H54 (cell line): ENCODE measurements around the gene ZFAND3.
"Not testable (repeated sequence)": the region's sequence is repeated elsewhere in the genome, so short reads cannot be mapped to it uniquely, and the experiment has no call there.

Experiments
- DNase-seq: peaks from one replicate; pipeline ENCODE4 v3.0.0; 2011; ENCODE audit warnings: low spot score, mixed read lengths; ENCODE audit not compliant: insufficient read length
- FAIRE-seq: peaks from 3 replicates; lab custom pipeline; 2011; peaks lifted over from hg19 to GRCh38; lab: Jason Lieb, UNC
- POLR2A ChIP-seq: IDR thresholded peaks from 2 replicates; pipeline ENCODE4 v1.6.1; 2011; ENCODE audit warnings: low read depth, mild to moderate bottlenecking, low read length

ZFAND3 gene

GRCh38 chr6:37874726-37875125 lies 55.2 kb downstream of the ZFAND3 start:
- no peak for FAIRE-seq

DNA sequence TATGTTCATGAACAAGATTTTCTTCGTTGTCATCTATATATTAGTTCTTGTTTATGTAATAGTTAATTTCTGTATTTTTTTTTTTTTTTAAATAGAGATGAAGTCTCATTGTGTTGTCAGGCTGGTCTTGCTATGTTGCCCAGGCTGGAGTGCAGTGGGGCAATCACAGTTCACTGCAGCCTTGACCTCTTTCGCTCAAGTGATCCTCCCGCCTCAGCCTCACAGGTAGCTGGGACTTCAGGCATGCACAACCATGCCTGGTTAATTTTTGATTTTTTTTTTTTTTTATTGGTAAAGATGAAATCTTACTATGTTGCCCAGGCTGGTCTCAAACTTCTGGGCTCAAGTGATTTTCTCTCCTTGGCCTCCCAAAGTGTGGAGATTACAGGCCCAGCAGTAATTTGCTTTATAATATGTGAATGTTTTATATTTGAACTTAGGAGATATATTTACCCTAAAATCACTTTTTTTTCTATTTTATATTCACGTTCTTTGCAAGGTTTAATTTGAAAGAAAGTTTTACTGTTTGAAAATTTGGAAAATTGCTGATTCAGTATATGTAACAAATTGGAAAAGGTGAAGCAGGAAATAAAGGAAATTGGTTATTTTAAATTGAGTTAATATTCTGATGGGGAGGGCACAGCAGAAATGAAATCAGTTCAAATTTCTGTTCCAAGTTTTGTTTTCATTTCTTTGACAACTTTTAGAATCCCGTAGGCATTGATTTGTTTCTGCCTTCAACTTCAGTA lies 56.2 kb downstream of the ZFAND3 start:
- FAIRE-seq: no peak
- no peak for TF ChIP-seq POLR2A

More at GRCh38 chr6:37874726-37875125, 55.2 kb downstream of the ZFAND3 start:
- no peak for TF ChIP-seq POLR2A
- DNase-seq: no peak

DNA sequence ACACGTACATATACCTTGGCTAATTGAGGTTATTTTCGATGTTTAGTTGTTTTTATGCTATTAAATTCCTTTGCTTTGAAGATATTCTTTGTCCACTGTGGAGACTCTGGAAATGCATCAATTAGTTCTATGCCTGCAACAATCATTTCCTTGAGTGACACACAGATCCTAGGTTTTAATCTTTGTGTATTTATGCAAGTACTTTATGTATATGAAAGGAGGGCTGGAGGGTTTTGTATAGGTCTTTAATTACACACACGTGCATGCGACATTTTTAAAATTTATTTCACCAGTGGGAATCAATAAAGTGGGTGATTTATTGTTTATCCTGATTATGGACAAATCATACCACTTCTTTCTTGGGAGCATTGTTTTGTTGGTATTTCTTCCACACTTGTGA lies 57.3 kb downstream of the ZFAND3 start:
- no peak for DNase-seq
- TF ChIP-seq POLR2A: no peak
- no peak for FAIRE-seq

More for the DNA sequence above, 56.2 kb downstream of the ZFAND3 start:
- DNase-seq: no peak

GRCh38 chr6:37877373-37878149 lies 58.0 kb downstream of the ZFAND3 start:
- DNase-seq (no peak), FAIRE-seq (no peak)
- no peak for TF ChIP-seq POLR2A

DNA sequence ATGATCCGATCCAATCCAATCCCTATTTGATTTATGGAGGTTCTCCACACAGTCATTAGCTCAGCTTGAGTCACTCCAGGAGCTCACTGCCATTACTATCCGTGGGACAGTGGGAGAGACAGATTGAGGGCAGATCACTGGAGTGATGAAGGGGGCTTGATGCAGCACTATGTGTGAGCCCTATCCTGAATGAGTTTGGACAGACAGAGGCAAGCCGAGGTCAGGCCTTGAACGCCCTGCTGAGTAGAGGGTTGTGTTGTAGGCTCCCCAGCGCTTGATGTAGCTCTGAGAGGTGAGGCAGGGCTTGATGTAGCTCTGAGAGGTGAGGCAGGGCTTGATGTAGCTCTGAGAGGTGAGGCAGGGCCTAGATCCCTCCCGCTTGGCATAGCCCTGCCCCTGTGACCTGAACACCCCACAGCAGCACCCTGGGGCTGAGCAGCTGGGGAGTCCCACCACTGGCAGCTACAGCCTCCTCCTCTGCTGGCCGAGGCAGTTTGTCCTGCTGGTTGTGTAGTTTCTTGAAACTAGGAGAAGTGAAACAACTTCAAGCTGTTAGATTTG lies 58.7 kb downstream of the ZFAND3 start:
- FAIRE-seq (no peak), DNase-seq (no peak)
- no peak for TF ChIP-seq POLR2A

GRCh38 chr6:37880602-37881001 lies 61.1 kb downstream of the ZFAND3 start:
- FAIRE-seq, DNase-seq: not testable (repeated sequence)

DNA sequence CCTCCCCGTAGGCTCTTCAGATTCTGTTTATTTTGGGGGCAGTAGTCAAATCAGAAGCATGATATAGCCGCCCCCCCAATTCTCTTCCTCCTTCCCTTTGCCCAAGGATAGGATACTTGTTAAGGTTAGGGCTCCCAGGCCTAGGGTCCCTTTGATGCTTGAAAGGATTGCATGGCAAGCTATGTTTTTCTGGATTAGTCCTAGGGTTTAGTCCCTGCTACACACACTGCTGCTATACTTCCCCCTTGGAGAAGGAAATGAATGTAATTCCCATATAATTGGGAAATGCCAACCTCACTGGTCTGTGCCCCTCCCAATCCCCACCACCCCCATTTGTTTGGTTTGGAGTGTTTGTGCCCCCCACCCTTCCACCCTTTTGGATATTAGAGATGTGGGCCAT lies 62.8 kb downstream of the ZFAND3 start:
- no peak for TF ChIP-seq POLR2A
- DNase-seq (no peak), FAIRE-seq (no peak)

DNA sequence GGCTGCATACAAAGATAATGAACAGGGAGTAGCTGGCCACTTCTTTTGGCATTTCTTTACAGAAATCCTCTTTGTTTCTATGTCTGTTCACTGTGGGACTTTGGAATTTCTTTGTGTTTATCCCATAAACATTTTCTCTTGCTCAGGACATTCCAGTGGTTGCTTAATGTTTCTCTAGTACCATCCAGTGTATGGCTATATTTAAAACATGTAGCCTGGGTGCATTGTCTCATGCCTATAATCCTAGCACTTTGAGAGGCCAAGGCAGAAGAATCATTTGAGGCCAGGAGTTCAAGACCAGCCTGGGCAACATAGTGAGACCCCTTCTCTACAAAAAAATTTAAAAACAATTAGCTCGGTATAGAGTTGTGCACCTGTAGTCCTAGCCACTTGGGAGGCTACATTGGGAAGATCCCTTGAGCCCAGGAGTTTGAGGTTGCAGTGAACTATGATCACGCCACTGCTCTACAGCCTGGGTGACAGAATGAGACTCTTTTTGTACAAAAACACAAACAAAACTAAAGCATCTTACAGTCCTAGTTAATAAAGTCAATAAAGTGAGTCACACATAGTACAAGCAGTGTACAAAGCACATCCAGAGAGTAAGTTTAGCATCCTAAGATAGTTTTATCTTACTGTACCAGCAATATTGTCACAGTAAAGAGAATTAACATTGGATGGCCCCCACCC lies 63.3 kb downstream of the ZFAND3 start:
- no peak for TF ChIP-seq POLR2A
- DNase-seq: no peak
- FAIRE-seq: no peak

- DNase-seq (no peak), FAIRE-seq (peak; percentile 64)
- TF ChIP-seq POLR2A: no peak
Observed at GRCh38 chr6:37884548-37884947, 65.0 kb downstream of the ZFAND3 start.

DNA sequence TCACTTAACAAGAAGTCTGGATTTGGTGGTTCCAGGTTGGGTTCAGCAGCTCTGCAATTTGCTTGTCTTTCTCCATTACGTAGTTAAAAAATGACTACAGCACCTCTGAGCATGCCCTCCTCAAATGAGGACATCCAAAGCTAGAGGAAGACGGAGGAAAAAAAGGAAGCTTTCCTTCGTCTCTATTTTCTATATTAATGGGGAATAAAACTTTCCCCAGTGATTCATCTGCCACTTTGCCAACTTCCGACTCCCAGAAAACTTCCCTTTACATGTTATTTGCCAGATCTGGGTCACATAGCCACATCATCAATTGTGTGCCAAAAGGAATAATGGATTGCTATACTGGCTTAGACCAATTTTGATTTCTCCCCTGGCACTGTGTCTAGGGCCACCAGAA lies 69.5 kb downstream of the ZFAND3 start:
- TF ChIP-seq POLR2A: no peak
- peak; percentile 69 for FAIRE-seq
- DNase-seq: no peak

DNA sequence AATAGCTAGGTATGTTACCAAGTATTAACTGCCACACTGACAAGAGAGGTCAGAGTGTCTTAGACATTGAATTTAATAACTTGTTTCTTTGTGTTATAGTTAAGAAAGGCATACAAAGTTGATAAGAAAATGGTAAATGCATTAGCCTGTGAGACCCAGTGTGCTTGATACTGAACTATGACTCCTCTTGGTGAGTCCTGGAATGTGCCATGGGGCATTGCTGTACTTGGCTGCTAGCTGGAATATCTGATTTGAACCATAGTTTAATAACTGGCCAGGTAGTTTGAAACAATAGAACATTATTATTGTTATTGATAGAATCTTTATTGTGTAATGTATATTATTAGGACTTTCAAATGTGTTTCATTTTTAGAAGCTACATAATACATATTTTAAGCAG lies 70.0 kb downstream of the ZFAND3 start:
- no peak for TF ChIP-seq POLR2A
- FAIRE-seq (peak; percentile 45), DNase-seq (no peak)

GRCh38 chr6:37891072-37891471 lies 71.5 kb downstream of the ZFAND3 start:
- FAIRE-seq (peak; percentile 30), DNase-seq (no peak)
- no peak for TF ChIP-seq POLR2A

DNA sequence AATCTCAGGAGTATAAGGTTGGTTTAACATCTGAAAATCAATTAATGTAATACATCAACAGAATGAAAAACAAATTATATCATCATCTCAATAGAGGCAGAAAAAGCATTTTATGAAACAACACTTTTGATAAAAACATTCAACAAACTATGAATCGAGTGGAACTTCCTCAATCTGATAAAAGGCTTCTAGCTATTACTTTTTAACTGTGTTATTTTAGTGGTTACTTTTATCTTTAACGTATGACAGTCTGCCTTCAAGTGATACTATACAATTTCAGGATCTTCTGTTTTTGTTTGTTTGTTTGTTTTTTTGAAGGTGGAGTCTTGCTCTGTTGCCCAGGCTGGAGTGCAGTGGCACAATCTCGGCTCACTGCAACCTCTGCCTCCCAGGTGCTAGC lies 73.7 kb downstream of the ZFAND3 start:
- TF ChIP-seq POLR2A: no peak
- DNase-seq: no peak
- peak; percentile 52 for FAIRE-seq

DNA sequence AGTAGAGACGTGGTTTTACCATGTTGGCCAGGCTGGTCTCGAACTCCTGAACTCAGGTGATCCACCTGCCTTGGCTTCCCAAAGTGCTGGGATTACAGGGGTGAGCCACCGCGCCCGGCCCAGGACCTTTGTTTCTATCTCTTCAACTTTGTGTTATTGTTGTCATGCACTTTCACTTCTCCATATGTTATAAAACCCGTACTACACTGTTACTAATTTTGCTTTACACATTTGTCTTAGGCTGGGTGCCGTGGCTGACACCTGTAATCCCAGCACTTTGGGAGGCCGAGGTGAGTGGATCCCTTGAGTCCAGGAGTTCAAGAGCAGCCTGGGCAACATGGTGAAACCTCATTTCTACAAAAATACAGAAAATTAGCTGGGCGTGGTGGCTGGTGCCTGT lies 74.2 kb downstream of the ZFAND3 start:
- not testable (repeated sequence) for DNase-seq, FAIRE-seq
